Naive B cell (primary cell): ENCODE data around the gene TMEM190. TPM values are rescaled to one million over a fixed set of nuclear protein-coding genes. Genes with fewer than 3 reads are reported as not detected.

Experiments used
- ATAC-seq, 2 donors: fragments of 150-1000 bp; cut with Tn5 transposase; 2 replicates each; pipeline ENCODE4 v1.10.0; 2021; ENCODE audit warnings: low read depth in 2 of 2, mild to moderate bottlenecking in 2 of 2, moderate library complexity in 2 of 2
- DNase-seq: peaks from one replicate; pipeline ENCODE4 v3.0.0; 2022
- H3K27ac Mint-ChIP-seq, 6 donors: one replicate each; pipeline ENCODE4 v1.8.0; 2020 to 2022; ENCODE audit warnings: mild to moderate bottlenecking in 6 of 6, mixed read lengths in 6 of 6, moderate library complexity in 5 of 6, inconsistent platforms in 2 of 6
- H3K27me3 Mint-ChIP-seq, 3 donors: one replicate each; pipeline ENCODE4 v1.8.0; 2021 to 2022; ENCODE audit warnings: mixed read lengths in 3 of 3, mild to moderate bottlenecking in 1 of 3
- H3K36me3 Mint-ChIP-seq, 2 donors: one replicate each; pipeline ENCODE4 v1.8.0; 2020 to 2022; ENCODE audit warnings: mixed read lengths in 2 of 2, inconsistent platforms in 1 of 2, mild to moderate bottlenecking in 1 of 2
- H3K4me1 Mint-ChIP-seq, 3 donors: one replicate each; pipeline ENCODE4 v1.8.0; 2020 to 2022; ENCODE audit warnings: mixed read lengths in 3 of 3, inconsistent platforms in 1 of 3, mild to moderate bottlenecking in 1 of 3, moderate library complexity in 1 of 3
- H3K4me3 Mint-ChIP-seq, 8 donors: one replicate each; pipeline ENCODE4 v1.8.0; 2020 to 2022; ENCODE audit warnings: mild to moderate bottlenecking in 8 of 8, mixed read lengths in 8 of 8, moderate library complexity in 8 of 8, inconsistent platforms in 2 of 8
- H3K9me3 Mint-ChIP-seq, 7 donors: one replicate each; pipeline ENCODE4 v1.8.0; 2020 to 2022; ENCODE audit warnings: mixed read lengths in 7 of 7, mild to moderate bottlenecking in 5 of 7, inconsistent platforms in 2 of 7, moderate library complexity in 1 of 7
- polyA plus RNA-seq, 6 donors: library from polyadenylated mRNA; unstranded; fragments of 300-500 nt; fragmentation: Illumina TruSeq; gene quantifications; one replicate each; pipeline ENCODE4 v1.2.3, GENCODE V29; 2021; ENCODE audit warnings: low read depth in 6 of 6

TMEM190 gene
- polyA plus RNA-seq, 6 donors from 2014 or later = not detected

- ATAC-seq (peak; percentile 5 to 7), DNase-seq (peak; percentile 31)
- Mint-ChIP-seq H3K9me3 (peaks cover 0 to 5% (median 0%) of the 10 kb centered on the region in 7 donors), H3K36me3 (peaks cover 0 to 4% of the 10 kb centered on the region in 2 donors), H3K27ac (peak overlapping the region in 4 of 6 donors; percentile 60 to 93 (median 74)), H3K4me1 (peaks cover 32 to 58% (median 52%) of the 10 kb centered on the region in 3 donors), H3K27me3 (no peaks in the 10 kb centered on the region), H3K4me3 (peak overlapping the region; percentile 85 to 100 (median 88))
Measured at GRCh38 chr19:55383279-55384130, 6.9 kb downstream of the TMEM190 start.

GRCh38 chr19:55384131-55384919, 7.7 kb downstream of the TMEM190 start, which contains the start of gene TMEM238:
TMEM238 (minus strand) TSS chr19:55384292; CDS start chr19:55384259, 33 bp downstream.
- peak; percentile 9 to 12 for ATAC-seq
- peaks cover 38 to 66% (median 60%) of the 10 kb centered on the region in 3 donors for H3K4me1 Mint-ChIP-seq
- no peaks in the 10 kb centered on the region for H3K27me3 Mint-ChIP-seq
- H3K4me3 Mint-ChIP-seq = peak within 1 kb of the TSS; percentile 91 to 100 (median 100)
- peak; percentile 45 for DNase-seq
- peaks cover 0 to 5% (median 0%) of the 10 kb centered on the region in 7 donors for H3K9me3 Mint-ChIP-seq
- H3K27ac Mint-ChIP-seq = peak within 1 kb of the TSS; percentile 99 to 100 (median 100)
- peaks cover 0 to 4% of the 10 kb centered on the region in 2 donors for H3K36me3 Mint-ChIP-seq

- ATAC-seq (peak; percentile 67 to 68), DNase-seq (peak; percentile 88)
- Mint-ChIP-seq H3K36me3 (peaks cover 0 to 4% of the 10 kb centered on the region in 2 donors), H3K4me1 (peaks cover 44 to 74% (median 68%) of the 10 kb centered on the region in 3 donors), H3K27ac (peak overlapping the region; percentile 99 to 100 (median 100)), H3K27me3 (no peaks in the 10 kb centered on the region), H3K4me3 (peak overlapping the region; percentile 91 to 100 (median 100)), H3K9me3 (peaks cover 0 to 5% (median 0%) of the 10 kb centered on the region in 7 donors)
Measured at GRCh38 chr19:55384920-55385723, 8.5 kb downstream of the TMEM190 start.

GRCh38 chr19:55385724-55386492, 9.3 kb downstream of the TMEM190 start, which contains the start of gene RPL28:
RPL28 (plus strand) TSS chr19:55385932; CDS start chr19:55386358, 426 bp downstream.
- peak within 1 kb of the TSS; percentile 99 to 100 (median 100) for H3K27ac Mint-ChIP-seq
- H3K4me1 Mint-ChIP-seq = peaks cover 50 to 82% (median 76%) of the 10 kb centered on the region in 3 donors
- no peaks in the 10 kb centered on the region for H3K27me3 Mint-ChIP-seq
- peak; percentile 98 for DNase-seq
- peaks cover 0 to 8% of the 10 kb centered on the region in 2 donors for H3K36me3 Mint-ChIP-seq
- ATAC-seq = peak; percentile 77 to 80
- H3K9me3 Mint-ChIP-seq = peaks cover 0 to 5% (median 0%) of the 10 kb centered on the region in 7 donors
- H3K4me3 Mint-ChIP-seq = peak within 1 kb of the TSS; percentile 91 to 100 (median 100)

- peak overlapping the region; percentile 99 to 100 (median 100) for H3K27ac Mint-ChIP-seq
- ATAC-seq = no peak
- no peaks in the 10 kb centered on the region for H3K27me3 Mint-ChIP-seq
- H3K9me3 Mint-ChIP-seq = peaks cover 0 to 5% (median 0%) of the 10 kb centered on the region in 7 donors
- DNase-seq = peak; percentile 47
- peaks cover 0 to 9% of the 10 kb centered on the region in 2 donors for H3K36me3 Mint-ChIP-seq
- peak overlapping the region; percentile 91 to 100 (median 100) for H3K4me3 Mint-ChIP-seq
- H3K4me1 Mint-ChIP-seq = peaks cover 50 to 82% (median 74%) of the 10 kb centered on the region in 3 donors
Measured at GRCh38 chr19:55386493-55386971, 9.9 kb downstream of the TMEM190 start.

GRCh38 chr19:55387736-55388497, 11.3 kb downstream of the TMEM190 start:
- Mint-ChIP-seq H3K4me3 (peak overlapping the region; percentile 47 to 100 (median 100)), H3K9me3 (peaks cover 0 to 5% (median 0%) of the 10 kb centered on the region in 7 donors), H3K27me3 (no peaks in the 10 kb centered on the region), H3K36me3 (peaks cover 0 to 9% of the 10 kb centered on the region in 2 donors), H3K4me1 (peaks cover 44 to 76% (median 62%) of the 10 kb centered on the region in 3 donors), H3K27ac (peak overlapping the region in 4 of 6 donors; percentile 22 to 99 (median 54))
- DNase-seq (no peak), ATAC-seq (no peak)

- Mint-ChIP-seq H3K36me3 (peaks cover 0 to 9% of the 10 kb centered on the region in 2 donors), H3K9me3 (peaks cover 0 to 5% (median 0%) of the 10 kb centered on the region in 7 donors), H3K27me3 (no peaks in the 10 kb centered on the region), H3K27ac (peak overlapping the region in 4 of 6 donors; percentile 72 to 89 (median 74)), H3K4me3 (peak overlapping the region in 6 of 8 donors; percentile 13 to 91 (median 58)), H3K4me1 (peaks cover 46 to 68% (median 58%) of the 10 kb centered on the region in 3 donors)
- ATAC-seq (no peak), DNase-seq (no peak)
Measured at GRCh38 chr19:55389386-55390317, 13.0 kb downstream of the TMEM190 start.

- H3K9me3 Mint-ChIP-seq = peaks cover 0 to 5% (median 0%) of the 10 kb centered on the region in 7 donors
- H3K4me3 Mint-ChIP-seq = peak overlapping the region in 2 of 8 donors; percentile 21 to 78
Measured at GRCh38 chr19:55390461-55390880, 13.8 kb downstream of the TMEM190 start.

GRCh38 chr19:55391191-55391670, 14.6 kb downstream of the TMEM190 start:
- Mint-ChIP-seq H3K4me3 (no peak overlapping the region), H3K36me3 (peaks cover 0 to 5% of the 10 kb centered on the region in 2 donors), H3K4me1 (peaks cover 37 to 55% (median 42%) of the 10 kb centered on the region in 3 donors), H3K9me3 (no peaks in the 10 kb centered on the region), H3K27ac (peak overlapping the region in 1 of 6 donors; percentile 42), H3K27me3 (no peaks in the 10 kb centered on the region)
- no peak for DNase-seq
- ATAC-seq = no peak

More at GRCh38 chr19:55390461-55390880, 13.8 kb downstream of the TMEM190 start:
- Mint-ChIP-seq H3K36me3 (peaks cover 0 to 9% of the 10 kb centered on the region in 2 donors), H3K27ac (peak overlapping the region in 3 of 6 donors; percentile 56 to 76 (median 72)), H3K4me1 (peaks cover 43 to 62% (median 49%) of the 10 kb centered on the region in 3 donors), H3K27me3 (no peaks in the 10 kb centered on the region)
- DNase-seq (no peak), ATAC-seq (no peak)
